Cerebellar cortex (tissue), 1 donor: Measurements from ENCODE around the gene WSB1.

ENCODE experiments used
- DNase-seq: peaks from one replicate; pipeline ENCODE4 v3.0.0-alpha.2; 2015; ENCODE audit warnings: low spot score

The WSB1 gene

GRCh38 chr17:27357236-27357635, 63.3 kb downstream of the WSB1 start:
- DNase-seq = no peak

DNA sequence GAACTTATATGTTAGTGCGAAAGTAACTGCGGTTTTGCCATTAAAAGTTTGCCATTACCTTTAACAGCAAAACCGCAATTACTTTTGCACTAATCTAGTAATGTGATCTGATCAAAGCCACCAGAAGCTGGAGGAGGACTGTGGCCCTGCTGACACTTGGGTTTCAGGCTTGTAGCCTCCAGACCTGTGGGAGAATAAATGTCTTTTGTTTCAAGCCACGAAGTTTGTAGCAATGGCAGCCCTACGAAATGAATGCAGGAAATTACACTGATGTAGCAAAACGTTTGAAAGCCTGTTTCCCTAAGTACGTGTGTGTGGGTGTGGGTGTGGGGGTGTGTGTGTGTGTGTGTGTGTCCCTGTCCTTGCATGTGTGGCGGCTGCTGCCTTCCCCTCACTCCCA, 66.6 kb downstream of the WSB1 start:
- no peak for DNase-seq

DNA sequence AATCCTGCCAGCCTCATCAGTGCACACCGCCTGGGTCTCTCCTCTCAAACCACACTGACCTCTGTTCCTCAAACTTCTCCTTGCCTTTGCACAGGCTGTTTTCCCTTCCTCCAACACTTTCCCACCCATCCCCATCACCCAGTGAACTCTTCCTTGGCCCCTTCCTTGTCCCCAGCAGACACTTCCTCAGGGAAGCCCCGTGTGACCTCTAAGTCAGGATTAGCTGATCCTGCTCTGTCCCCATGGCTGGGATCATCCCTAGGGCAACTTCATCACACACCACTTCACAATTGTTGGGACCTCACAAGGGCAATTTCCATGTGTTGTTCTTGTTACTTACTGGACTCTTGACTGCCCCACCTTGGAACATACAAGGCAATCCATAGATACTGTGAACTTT, 67.8 kb downstream of the WSB1 start:
- DNase-seq = no peak

GRCh38 chr17:27362503-27362902, 68.6 kb downstream of the WSB1 start:
- no peak for DNase-seq

GRCh38 chr17:27362909-27363308, 69.0 kb downstream of the WSB1 start:
- DNase-seq = no peak

DNA sequence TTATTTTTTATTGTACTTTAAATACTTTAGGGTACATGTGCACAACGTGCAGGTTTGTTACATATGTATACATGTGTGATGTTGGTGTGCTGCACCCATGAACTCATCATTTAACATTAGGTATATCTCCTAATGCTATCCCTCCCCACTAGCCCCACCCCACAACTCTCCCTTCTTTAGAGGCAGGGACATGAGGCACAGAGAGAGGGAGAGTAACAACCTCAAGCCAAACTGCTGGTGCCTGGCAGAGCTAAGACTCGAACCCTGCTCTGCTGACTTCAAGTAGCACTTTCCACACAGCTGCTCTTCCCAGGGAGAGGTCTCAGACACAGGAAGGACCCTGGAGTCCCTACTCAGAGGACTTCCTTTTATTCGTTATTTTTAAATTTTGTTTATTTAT, 69.4 kb downstream of the WSB1 start:
- no peak for DNase-seq
